Hepatic stellate cell (primary cell): Measurements from ENCODE around the gene DENND4B.
"Not testable (repeated sequence)": the region's sequence is repeated elsewhere in the genome, so short reads cannot be mapped to it uniquely, and the experiment has no call there.

Source experiments
- DNase-seq: peaks from one replicate; pipeline ENCODE4 v3.0.0; 2011; ENCODE audit warnings: low spot score

Gene DENND4B, protein sequence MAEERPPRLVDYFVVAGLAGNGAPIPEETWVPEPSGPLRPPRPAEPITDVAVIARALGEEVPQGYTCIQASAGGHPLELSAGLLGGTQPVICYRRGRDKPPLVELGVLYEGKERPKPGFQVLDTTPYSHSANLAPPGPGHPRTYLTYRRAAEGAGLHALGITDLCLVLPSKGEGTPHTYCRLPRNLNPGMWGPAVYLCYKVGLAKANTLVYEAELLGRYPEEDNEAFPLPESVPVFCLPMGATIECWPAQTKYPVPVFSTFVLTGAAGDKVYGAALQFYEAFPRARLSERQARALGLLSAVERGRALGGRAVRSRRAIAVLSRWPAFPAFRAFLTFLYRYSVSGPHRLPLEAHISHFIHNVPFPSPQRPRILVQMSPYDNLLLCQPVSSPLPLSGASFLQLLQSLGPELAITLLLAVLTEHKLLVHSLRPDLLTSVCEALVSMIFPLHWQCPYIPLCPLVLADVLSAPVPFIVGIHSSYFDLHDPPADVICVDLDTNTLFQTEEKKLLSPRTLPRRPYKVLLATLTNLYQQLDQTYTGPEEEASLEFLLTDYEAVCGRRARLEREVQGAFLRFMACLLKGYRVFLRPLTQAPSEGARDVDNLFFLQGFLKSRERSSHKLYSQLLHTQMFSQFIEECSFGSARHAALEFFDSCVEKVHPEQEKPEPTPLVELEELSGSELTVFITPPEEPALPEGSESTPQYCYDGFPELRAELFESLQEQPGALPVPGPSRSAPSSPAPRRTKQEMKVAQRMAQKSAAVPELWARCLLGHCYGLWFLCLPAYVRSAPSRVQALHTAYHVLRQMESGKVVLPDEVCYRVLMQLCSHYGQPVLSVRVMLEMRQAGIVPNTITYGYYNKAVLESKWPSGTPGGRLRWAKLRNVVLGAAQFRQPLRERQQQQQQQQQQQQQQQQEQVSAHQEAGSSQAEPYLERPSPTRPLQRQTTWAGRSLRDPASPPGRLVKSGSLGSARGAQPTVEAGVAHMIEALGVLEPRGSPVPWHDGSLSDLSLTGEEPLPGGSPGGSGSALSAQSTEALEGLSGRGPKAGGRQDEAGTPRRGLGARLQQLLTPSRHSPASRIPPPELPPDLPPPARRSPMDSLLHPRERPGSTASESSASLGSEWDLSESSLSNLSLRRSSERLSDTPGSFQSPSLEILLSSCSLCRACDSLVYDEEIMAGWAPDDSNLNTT (N-terminal part only)

DNA sequence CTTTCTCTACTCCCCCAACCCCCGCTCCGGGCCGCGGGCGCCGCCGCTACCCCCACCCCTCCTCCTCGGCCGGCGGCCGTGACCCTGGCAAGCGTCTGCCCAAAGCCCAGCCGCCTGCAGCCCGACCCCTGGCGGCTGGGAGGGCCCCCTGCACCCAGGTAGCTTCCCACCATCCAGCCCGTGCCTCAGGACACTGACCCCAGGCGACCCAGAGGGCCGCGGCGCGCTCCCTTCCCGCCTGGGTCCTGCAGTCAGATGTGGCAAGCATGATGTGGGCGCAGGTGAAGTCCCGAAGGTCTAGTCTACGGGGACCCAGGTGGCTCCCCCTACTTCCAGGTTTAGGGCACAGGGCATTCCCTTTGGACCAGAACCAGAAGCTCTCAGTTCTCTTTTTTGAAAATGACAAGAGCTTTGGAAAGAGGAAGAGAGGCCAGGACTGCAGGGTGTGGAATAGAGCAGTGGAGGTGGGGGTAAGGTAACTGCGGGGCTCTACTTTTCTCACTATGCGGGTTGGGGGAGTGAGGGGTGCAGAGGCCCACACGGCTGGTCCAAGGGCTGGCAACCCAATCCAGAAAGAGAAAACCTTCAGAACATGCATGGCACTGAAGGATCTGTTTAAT lies at the start of gene DENND4B:
TSS of gene DENND4B (minus strand) at position 97 of the 620 bp plus-strand sequence. CDS start 2,344 bp downstream, outside the sequence.
- peak; percentile 98 for DNase-seq

DNA sequence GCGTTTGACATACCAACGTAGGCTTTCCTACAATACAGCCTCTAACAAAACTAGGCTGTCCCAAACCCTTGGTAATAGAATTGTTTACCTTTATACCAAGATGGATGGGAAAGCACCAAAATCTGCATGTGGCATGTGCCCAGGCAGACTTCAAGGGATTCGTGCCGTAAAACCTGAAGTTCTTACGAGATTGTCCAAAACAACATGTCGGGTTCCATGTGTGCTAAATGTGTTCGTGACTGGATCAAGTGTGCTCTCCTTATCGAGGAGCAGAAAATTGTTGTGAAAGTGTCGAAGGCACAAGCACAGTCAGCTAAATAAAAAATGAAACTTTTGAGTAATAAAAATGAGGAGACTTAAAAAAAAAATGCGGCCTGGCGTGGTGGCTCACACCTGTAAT lies 49.1 kb upstream of the DENND4B start:
- DNase-seq, result no peak

DNA sequence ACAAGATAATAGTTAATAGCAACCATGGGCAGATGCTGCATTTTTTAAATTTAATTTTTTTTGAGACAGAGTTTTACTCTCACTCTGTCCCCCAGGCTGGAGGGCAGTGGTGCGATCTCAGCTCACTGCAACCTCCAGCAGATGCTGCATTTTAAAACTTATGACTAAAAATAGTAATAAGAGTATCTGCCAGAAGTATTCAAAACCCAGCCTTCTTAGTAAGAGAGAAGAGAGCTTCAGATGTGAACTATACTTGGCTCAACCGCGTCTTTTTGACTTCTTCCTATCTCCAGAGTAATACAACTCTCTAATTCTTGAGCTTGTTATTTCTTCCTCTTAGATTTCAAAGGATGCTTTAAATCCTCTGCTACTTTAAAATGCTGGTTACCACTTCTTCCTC lies 48.7 kb upstream of the DENND4B start:
- no peak for DNase-seq

GRCh38 chr1:153991806-153992205 lies 45.3 kb upstream of the DENND4B start:
- DNase-seq, result no peak

- no peak for DNase-seq
Observed at GRCh38 chr1:153991151-153991630, 44.7 kb upstream of the DENND4B start.

DNA sequence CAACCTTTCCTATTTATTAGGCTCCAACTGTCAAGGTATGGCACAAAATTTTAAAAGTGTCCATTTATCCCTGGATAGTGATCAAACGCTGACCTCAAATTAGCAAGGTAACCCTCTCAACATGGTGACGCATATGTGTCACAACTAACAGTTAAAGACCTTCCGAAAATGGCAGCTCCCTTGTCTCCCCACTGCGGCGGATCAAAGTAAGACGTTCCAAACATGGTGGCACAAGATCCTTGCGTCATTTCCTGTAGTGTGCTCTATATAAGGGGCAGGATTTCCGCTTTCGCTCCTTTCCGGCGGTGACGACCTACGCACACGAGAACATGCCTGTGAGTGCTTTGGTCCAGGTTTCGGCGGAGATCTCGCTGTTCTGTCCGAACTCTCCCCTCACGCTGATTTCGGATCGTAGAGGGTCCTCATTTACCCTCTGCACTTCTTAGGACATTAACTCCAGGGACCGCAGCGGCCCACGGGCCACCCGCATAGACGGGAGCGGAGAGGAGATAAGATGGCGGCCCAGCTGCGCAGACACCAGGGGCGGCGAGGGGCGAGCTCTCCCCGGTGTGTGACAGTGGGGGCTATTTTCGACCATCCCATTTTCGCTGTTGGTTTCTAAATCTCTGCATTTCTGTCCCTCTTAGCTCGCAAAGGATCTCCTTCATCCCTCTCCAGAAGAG lies 44.1 kb upstream of the DENND4B start, which contains the start of gene RPS27:
TSS of gene RPS27 (plus strand) at position 295 of the 683 bp plus-strand sequence. CDS start at position 330, 35 bp downstream.
- peak; percentile 96 for DNase-seq

DNA sequence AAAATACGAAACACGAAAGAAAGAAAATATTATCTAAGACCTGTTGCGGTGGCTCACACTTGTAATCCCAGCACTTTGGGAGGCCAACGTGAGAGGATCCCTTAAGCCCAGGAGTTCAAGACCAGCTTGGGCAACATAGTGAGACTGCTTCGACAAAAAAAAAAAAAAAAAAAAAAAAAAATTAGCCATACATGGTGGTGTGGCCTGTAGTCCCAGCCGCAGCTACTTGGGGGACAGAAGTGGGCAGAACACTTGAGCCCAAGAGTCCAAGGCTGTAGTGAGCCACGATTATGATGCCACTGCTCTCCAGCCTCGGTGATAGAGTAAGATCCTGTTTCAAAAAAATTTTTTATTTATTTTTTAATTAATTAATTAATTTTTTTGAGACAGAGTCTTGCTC lies 41.1 kb upstream of the DENND4B start:
- no peak for DNase-seq

GRCh38 chr1:153985941-153986761 lies 39.6 kb upstream of the DENND4B start, which contains the start of gene RAB13:
TSS of gene RAB13 (minus strand) at chr1:153986339. CDS start at chr1:153986236, 103 bp downstream.
- peak; percentile 91 for DNase-seq

- peak; percentile 53 for DNase-seq
Observed at GRCh38 chr1:153985341-153985912, 38.9 kb upstream of the DENND4B start.

DNA sequence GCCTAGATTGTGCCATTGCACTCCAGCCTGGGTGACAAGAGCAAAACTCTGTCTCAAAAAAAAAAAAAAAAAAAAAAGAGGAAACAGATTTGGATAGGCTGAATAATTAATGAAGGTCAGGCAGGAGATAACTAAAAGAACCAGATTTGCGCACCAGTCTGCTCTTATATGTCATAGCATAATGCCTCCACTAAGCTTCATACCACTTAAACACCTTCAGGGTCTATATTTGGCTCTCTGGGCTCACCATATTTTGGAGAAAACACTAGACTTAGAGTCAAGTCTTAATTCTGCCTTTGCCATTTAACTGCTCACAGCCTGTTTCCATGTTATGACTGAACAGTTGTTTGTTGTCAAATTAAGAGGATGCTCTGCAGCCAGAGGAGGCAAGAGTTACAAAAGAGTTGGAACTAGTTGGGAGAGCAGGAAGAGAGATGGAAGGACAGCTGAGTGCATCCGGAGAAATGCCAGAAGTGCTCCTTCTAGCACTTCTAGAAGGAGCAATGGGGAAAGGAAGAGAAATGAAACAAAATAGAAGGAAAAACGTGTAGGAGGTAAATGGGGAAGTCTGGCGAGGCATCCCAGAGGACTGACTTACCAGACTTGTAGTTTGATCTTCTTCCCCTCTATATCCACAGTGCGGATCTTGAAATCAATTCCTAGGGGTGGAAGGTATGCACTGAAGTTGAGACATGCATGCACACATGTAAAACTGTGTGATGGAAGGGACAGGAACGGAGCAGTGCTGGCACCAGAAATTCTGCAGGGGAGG lies 37.8 kb upstream of the DENND4B start:
- no peak for DNase-seq

DNA sequence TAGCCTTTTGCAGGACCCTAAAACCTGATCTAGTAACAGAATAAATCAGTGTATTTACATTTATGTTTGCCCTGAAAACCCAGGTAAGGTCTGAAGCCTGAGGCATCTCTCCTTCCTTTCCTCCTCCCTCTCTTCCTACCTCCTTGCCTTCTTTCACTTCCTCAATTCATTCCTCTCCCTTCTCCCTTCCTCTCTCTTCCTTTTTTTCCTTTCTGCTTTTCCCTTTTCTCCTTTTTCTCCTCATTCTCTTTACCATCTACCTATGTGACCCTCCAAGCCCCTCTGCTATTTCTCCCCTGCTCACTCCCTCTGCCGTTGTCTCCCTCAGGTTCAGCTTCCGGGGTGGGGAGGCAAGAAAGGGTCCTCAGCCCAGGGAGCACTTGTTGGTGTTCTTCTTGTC lies 35.2 kb upstream of the DENND4B start:
- not testable (repeated sequence) for DNase-seq

- not testable (repeated sequence) for DNase-seq
Observed at GRCh38 chr1:153979091-153979490, 32.6 kb upstream of the DENND4B start.

DNA sequence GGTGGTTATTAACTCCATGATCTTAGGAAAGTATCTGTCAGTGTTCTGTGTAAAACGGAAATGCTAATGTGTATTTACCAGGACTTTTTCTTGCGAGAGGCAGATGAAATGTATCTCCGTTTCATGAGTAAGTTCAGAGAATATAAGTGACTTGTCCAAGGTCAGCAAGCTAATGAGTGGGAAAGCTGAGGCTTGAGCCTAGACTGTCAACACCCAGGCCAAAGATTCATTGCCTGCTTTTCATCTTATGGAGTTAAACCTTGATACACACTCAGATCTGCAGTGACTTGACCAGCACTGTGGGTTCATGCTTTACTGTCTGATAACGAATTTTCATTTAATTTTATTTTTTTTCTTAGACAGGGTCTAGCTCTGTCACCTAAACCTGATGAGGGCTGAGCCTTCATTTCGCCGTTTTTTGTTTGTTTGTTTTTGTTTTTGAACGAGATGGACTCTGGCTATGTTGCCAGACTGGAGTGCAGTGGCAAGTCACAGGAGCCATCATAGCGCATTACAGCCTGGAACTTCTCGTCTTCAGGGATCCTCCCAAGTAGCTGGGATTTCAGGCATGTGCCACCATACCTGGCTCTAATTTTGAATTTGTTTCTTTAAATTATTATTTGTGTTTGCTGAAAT lies 31.9 kb upstream of the DENND4B start:
- no peak for DNase-seq

DNA sequence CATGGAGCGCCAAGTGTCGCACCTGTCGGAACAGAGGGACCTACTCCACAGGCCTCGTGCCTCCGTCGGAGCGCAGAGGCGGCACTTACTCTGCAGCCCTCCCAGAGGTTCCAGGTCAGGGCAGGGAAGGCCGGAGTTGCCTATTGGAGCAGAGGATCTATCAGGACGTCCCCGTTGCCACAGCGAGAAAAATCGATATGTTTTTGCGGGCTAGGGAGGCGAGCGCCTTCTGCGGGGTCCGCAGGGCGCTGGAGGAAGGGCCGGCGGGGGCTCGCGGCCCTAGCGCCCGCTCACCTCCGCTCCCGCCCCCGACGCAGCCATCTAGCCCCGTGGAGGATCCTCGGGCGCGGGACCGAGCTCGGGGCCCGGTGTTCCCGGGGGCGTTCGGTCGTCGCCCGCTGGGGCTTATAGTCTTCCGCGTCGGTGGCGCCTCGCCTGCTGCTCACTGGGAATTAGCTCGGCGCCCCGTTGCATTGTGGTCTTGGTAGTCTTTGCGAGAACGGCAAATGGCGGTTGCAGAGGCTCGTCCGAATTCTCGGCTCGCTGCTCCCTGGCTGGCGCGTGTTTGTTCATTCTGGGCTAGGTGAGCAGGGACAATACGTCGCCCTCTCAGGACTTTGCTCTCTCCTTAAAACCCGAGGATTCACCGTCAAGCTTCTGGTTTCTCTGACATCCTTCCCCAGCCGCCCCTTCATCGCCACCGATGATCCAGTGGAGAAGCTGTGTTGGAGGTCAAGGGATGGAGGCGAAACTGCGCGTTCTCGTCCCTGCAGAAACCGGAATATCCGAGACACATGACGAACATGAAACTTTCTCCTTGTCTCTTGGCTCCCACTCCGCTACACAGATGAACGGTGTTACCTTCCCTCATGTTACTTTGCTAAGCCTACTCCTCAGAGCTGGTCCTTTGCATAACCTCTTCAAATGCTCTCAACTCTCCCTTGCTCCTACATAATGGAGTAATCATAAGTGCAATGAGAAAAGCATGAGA lies 31.0 kb upstream of the DENND4B start, which contains the start of gene JTB:
TSS of gene JTB (minus strand) at position 425 of the 991 bp plus-strand sequence. CDS start at position 3, 422 bp downstream.
- peak; percentile 86 for DNase-seq

DNA sequence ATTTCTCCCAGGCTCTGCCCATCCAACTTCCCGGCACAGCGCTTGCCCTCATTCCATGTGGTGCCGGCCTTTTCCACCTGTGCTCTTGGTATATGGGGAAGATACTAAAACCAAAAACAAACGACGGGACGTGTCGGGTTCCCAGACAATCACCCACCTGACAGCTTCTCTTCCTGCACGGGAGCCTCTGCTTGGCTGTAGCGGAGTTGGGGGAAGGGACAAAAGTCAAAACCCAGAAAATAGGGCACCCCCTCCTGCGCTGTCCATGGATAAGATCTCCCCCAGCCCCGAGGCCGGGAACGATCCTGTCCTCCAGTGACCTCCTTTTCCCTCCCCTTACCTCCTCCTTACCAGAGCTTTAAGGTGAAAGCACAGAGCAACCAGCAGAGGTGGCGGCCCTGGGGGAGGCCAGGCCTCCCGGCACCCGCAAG lies 30.3 kb upstream of the DENND4B start:
- no peak for DNase-seq

DNA sequence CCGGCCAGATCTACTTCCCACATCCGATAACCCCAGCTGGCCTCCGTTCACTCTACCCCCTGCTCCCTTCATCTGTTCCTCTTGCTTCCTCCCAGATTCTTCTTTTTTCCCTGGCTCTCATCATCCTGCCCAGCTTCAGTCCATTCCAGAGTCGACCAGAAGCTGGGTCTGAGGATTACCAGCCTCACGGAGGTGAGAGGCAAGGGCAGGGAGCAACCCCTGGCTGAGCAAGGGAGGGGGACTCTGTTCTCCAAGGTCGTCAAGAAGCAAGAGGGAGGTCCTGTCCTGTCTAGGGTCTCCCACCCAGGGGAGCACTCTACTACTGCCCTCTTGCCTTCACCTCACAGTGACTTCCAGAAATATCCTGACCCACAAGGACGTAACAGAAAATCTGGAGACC lies 27.0 kb upstream of the DENND4B start:
- DNase-seq, result no peak

DNA sequence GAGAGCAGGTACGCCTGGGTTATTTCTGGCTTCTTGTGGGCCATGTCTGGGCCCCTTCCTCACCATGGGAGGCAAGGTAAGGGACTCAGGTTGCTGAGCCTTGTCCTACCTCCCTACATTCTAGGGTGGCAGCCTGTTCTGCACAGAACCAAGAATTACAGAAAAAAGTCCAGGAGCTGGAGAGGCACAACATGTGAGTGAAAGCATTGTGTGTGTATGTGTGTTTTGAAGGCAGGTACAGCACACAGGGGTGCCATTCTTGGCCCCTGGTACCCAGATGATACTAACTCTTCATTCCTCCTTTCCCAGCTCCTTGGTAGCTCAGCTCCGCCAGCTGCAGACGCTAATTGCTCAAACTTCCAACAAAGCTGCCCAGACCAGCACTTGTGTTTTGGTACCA lies 26.6 kb upstream of the DENND4B start:
- no peak for DNase-seq
